Naive thymus-derived CD4-positive, alpha-beta T cell (primary cell): ENCODE measurements around the gene DICER1. TPM values are rescaled to one million over a fixed set of nuclear protein-coding genes. Genes with fewer than 3 reads are reported as not detected.

Source experiments
- ATAC-seq: fragments of 150-1000 bp; cut with Tn5 transposase; 2 replicates; pipeline ENCODE4 v1.10.0; 2021; ENCODE audit warnings: mild to moderate bottlenecking, moderate library complexity
- CTCF ChIA-PET: fragments of 350-600 bp; sonication (Branson Sonifier 250); formaldehyde crosslinking; loops from one replicate; lab custom pipeline; 2021; ENCODE audit warnings: antibody characterized with exemption; lab: Charles Lee
- POLR2A ChIA-PET: fragments of 350-600 bp; sonication (Branson Sonifier 250); formaldehyde crosslinking; loops from one replicate; lab custom pipeline; 2021; ENCODE audit warnings: antibody characterized with exemption, inconsistent platforms; lab: Charles Lee
- DNase-seq, 9 donors: peaks; one replicate each; pipeline versions ENCODE4 v3.0.0 to v3.0.0-alpha.2; 2020 to 2022; ENCODE audit warnings: mixed read lengths in 1 of 9
- H3K27ac ChIP-seq: one replicate; pipeline ENCODE4 v1.7.0; 2013; ENCODE audit warnings: mild to moderate bottlenecking, low read depth, low read length, moderate library complexity
- H3K27me3 ChIP-seq, 2 donors: one replicate each; pipeline ENCODE4 v1.7.0; 2013; ENCODE audit warnings: low read length in 2 of 2, mild to moderate bottlenecking in 2 of 2, moderate library complexity in 2 of 2; ENCODE audit not compliant: control insufficient read depth in 2 of 2, insufficient read depth in 2 of 2
- H3K36me3 ChIP-seq, 3 experiments: 1 replicate in 2 of 3; 2 replicates in 1 of 3; pipeline ENCODE4 v1.7.0; 2013; ENCODE audit warnings: low read length in 3 of 3, mild to moderate bottlenecking in 3 of 3, moderate library complexity in 1 of 3; ENCODE audit not compliant: insufficient read depth in 3 of 3, control insufficient read depth in 2 of 3
- H3K4me1 ChIP-seq, 2 donors: one replicate each; pipeline ENCODE4 v1.7.0; 2013; ENCODE audit warnings: low read length in 2 of 2, mild to moderate bottlenecking in 2 of 2, moderate library complexity in 1 of 2; ENCODE audit not compliant: control insufficient read depth in 2 of 2, insufficient read depth in 2 of 2
- H3K4me3 ChIP-seq: 2 replicates; pipeline ENCODE4 v1.7.0; 2013; ENCODE audit warnings: mild to moderate bottlenecking, low read length
- H3K9me3 ChIP-seq, 3 experiments: 1 replicate in 2 of 3; 2 replicates in 1 of 3; pipeline ENCODE4 v1.7.0; 2013; ENCODE audit warnings: low read length in 3 of 3; ENCODE audit not compliant: control insufficient read depth in 2 of 3
- H3K27ac Mint-ChIP-seq, 9 donors: one replicate each; pipeline ENCODE4 v1.8.0; 2020 to 2022; ENCODE audit warnings: mixed read lengths in 9 of 9, mild to moderate bottlenecking in 8 of 9, moderate library complexity in 5 of 9, inconsistent platforms in 2 of 9
- H3K27me3 Mint-ChIP-seq, 5 donors: one replicate each; pipeline ENCODE4 v1.8.0; 2021 to 2022; ENCODE audit warnings: mixed read lengths in 5 of 5, mild to moderate bottlenecking in 1 of 5
- H3K36me3 Mint-ChIP-seq, 5 donors: one replicate each; pipeline ENCODE4 v1.8.0; 2020 to 2022; ENCODE audit warnings: mixed read lengths in 5 of 5, mild to moderate bottlenecking in 3 of 5, inconsistent platforms in 1 of 5
- H3K4me1 Mint-ChIP-seq, 7 donors: one replicate each; pipeline ENCODE4 v1.8.0; 2020 to 2022; ENCODE audit warnings: mixed read lengths in 7 of 7, mild to moderate bottlenecking in 3 of 7, inconsistent platforms in 1 of 7
- H3K4me3 Mint-ChIP-seq, 10 donors: one replicate each; pipeline ENCODE4 v1.8.0; 2020 to 2022; ENCODE audit warnings: mild to moderate bottlenecking in 10 of 10, mixed read lengths in 10 of 10, moderate library complexity in 6 of 10, inconsistent platforms in 2 of 10
- H3K9me3 Mint-ChIP-seq, 11 donors: one replicate each; pipeline ENCODE4 v1.8.0; 2020 to 2022; ENCODE audit warnings: mixed read lengths in 11 of 11, mild to moderate bottlenecking in 4 of 11, inconsistent platforms in 1 of 11, moderate library complexity in 1 of 11
- intact Hi-C, 2 donors: fragments of 100-400 bp; cut with micrococcal nuclease; formaldehyde crosslinking; loops; one replicate each; pipeline ENCODE4 v1.15.1; 2023
- polyA plus RNA-seq, 2 donors: library from polyadenylated mRNA; unstranded; fragments of 300-500 nt; fragmentation: Illumina TruSeq; gene quantifications; one replicate each; pipeline ENCODE4 v1.2.3, GENCODE V29; 2021
- total RNA-seq, 6 experiments: library from RNA in 5 of 6; stranded (reverse) in 5 of 6; gene quantifications; 1 replicate in 5 of 6; 2 replicates in 1 of 6; pipeline ENCODE4 v1.2.3 and lab custom pipeline; 2021 to 2026

DICER1 gene
- total and polyA plus RNA-seq, 7 experiments from 2014 or later = 11.0 to 78.2 (median 62.6) TPM

DNA sequence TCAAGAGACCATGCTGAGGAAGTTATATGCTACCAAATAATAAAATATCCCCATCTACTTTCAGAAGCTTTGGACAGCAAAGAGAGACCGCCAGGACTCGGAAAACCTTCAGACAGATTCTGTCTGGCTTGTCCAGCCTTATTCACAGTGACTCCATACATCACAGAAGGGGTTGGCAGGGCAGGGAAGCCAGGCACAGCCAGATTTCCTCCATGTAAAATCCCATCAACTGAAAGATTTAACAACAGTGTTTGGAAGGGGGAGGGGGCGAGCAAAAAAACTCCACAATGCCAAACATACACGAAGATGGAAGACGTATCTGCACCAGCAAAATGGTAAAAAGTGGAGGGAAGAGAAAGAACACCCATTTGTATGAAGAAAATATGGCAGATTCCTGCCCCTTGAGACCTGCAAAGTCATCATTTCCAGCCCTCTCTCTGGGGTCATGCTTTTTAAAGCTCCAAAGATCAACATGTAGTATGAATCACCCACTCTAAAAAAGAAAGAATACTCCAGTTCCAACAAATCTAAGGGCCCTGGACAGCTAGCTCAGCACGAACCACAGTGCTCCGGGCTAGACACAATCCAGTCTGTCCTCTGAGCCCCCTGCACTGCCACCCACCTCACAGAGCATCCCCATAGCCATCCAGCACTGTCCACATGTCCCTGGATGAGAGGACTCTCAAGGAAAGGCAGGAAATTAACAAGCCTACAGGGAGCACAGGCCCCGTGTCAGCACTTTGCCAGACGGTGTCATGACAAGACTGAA lies 116.4 kb downstream of the DICER1 start:
- intact Hi-C loops = no loop called here
- CTCF ChIA-PET = no interaction called here
- Histone ChIP-seq H3K27ac (no peak overlapping the region), H3K4me3 (no peak overlapping the region), H3K36me3 (no peaks in the 10 kb centered on the region), H3K4me1 (no peaks in the 10 kb centered on the region), H3K9me3 (no peaks in the 10 kb centered on the region), H3K27me3 (no peaks in the 10 kb centered on the region)
- H3K27me3 Mint-ChIP-seq = peaks cover 0 to 44% (median 18%) of the 10 kb centered on the region in 5 donors
- no peak overlapping the region for H3K4me3 Mint-ChIP-seq
- no peak overlapping the region for H3K27ac Mint-ChIP-seq
- DNase-seq (peak in 1 of 9 donors; percentile 15), ATAC-seq (no peak)
- no peaks in the 10 kb centered on the region for H3K36me3 Mint-ChIP-seq
- H3K9me3 Mint-ChIP-seq = peaks cover 0 to 2% (median 0%) of the 10 kb centered on the region in 11 donors
- no peaks in the 10 kb centered on the region for H3K4me1 Mint-ChIP-seq
- POLR2A ChIA-PET = no interaction called here

DNA sequence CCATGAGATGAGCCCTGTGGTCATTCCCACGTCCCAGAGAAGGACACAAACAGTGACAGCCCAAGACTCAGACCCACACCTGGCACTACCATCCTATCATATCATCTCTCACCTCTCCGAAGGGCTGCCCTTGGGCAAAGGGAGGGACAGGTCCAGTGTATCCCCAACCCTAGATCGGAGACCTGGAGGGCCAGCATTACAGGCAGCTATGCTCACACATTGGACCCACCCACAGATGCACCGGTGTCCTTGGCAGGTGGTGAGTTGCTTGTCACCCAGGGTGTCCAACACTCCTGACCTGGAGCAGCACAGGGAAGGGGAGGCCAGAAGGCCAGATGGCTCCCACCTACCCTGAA lies 117.4 kb downstream of the DICER1 start:
- peaks cover 0 to 53% (median 21%) of the 10 kb centered on the region in 5 donors for H3K27me3 Mint-ChIP-seq
- no peak overlapping the region for H3K4me3 Mint-ChIP-seq
- Histone ChIP-seq H3K36me3 (no peaks in the 10 kb centered on the region), H3K27ac (no peak overlapping the region), H3K4me3 (no peak overlapping the region), H3K27me3 (no peaks in the 10 kb centered on the region), H3K9me3 (no peaks in the 10 kb centered on the region), H3K4me1 (no peaks in the 10 kb centered on the region)
- ATAC-seq (no peak), DNase-seq (peak in 1 of 9 donors; percentile 4)
- no peak overlapping the region for H3K27ac Mint-ChIP-seq
- peaks cover 0 to 2% (median 0%) of the 10 kb centered on the region in 11 donors for H3K9me3 Mint-ChIP-seq
- POLR2A ChIA-PET = no interaction called here
- H3K36me3 Mint-ChIP-seq = no peaks in the 10 kb centered on the region
- intact Hi-C loops = no loop called here
- CTCF ChIA-PET = no interaction called here
- no peaks in the 10 kb centered on the region for H3K4me1 Mint-ChIP-seq

DNA sequence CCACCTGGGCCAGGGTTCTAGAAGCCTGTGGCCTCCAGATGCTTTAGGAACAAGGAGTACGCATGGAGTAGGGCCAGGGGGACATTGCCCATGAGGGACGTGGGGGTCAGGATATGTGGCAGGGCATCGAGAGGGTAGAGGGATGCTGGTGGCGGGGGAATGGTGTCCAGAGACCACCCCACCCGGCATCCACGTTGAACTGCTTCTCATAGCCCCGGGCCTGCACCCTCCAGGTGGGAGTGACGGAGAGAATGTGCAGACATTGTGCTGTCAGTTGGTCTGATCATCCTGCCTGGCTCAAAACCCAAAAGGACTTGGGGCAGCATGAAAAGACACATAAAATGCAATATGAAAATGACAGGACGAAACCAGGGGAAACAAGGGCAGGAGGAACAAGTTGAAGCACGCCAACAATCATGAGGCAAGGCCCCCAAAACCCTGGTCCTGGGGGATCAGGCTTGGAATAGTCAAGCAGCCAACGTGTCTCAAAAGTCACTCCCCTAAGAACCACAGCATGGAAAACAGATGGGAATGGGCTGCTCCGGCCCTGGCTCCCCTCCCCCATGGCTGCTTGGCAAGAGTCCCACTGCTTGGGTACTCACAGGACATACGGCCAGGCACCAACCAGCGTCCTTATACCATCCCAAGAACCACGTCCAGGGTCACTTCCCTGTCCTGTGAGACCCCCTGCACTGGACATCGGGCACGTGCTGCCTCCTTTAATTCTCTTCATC lies 117.9 kb downstream of the DICER1 start:
- H3K4me1 ChIP-seq = no peaks in the 10 kb centered on the region
- H3K27me3 Mint-ChIP-seq = peaks cover 0 to 58% (median 24%) of the 10 kb centered on the region in 5 donors
- no peaks in the 10 kb centered on the region for H3K27me3 ChIP-seq
- ChIA-PET CTCF (no interaction called here), POLR2A (no interaction called here)
- no peaks in the 10 kb centered on the region for H3K36me3 ChIP-seq
- no peak overlapping the region for H3K4me3 ChIP-seq
- no peak overlapping the region for H3K4me3 Mint-ChIP-seq
- H3K9me3 ChIP-seq = no peaks in the 10 kb centered on the region
- no peaks in the 10 kb centered on the region for H3K4me1 Mint-ChIP-seq
- H3K9me3 Mint-ChIP-seq = peaks cover 0 to 2% (median 0%) of the 10 kb centered on the region in 11 donors
- H3K36me3 Mint-ChIP-seq = no peaks in the 10 kb centered on the region
- DNase-seq (no peak), ATAC-seq (no peak)
- intact Hi-C loops = no loop called here
- H3K27ac ChIP-seq = no peak overlapping the region
- H3K27ac Mint-ChIP-seq = no peak overlapping the region

DNA sequence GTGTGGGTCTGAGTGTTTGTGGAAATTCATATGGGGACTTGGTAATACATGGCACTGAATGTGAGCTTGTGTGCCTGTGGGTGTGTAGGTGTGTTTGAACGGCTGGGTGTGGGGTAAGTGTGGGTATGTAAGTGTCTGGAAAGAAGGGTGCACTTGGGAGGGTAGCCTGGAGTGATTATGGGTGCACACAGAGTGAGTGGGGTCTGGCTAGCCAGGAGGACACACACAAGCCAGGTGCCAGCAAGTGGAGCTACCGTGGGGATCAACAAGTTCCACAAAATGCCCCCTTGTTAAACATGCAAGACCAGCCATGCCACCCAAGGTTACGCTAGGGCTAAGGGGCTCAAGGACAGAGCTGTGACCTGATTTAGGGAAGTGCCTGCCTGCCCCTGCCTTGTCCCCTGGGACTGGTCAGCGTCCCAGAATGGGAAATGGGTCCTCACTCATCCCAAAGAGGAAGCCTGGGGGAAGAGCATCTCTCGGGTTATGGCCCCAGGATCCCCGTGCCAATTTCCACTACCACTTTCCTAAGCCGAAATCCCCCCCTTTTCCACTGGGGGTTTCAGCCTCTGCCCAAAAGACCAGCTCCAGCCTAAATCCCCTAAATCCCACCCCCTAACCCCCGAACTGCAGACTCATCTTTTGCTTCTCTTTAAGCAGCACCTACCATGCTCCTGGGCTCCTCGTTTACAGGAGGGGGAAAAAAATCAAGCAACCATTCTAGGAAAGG lies 118.6 kb downstream of the DICER1 start:
- no peak overlapping the region for H3K27ac Mint-ChIP-seq
- ChIA-PET CTCF (no interaction called here), POLR2A (no interaction called here)
- Histone ChIP-seq H3K27ac (no peak overlapping the region), H3K4me3 (no peak overlapping the region), H3K9me3 (no peaks in the 10 kb centered on the region), H3K27me3 (no peaks in the 10 kb centered on the region), H3K4me1 (no peaks in the 10 kb centered on the region), H3K36me3 (no peaks in the 10 kb centered on the region)
- peaks cover 0 to 7% (median 0%) of the 10 kb centered on the region in 11 donors for H3K9me3 Mint-ChIP-seq
- no peaks in the 10 kb centered on the region for H3K4me1 Mint-ChIP-seq
- no peaks in the 10 kb centered on the region for H3K36me3 Mint-ChIP-seq
- ATAC-seq = no peak
- intact Hi-C loops = no loop called here
- peaks cover 4 to 55% (median 26%) of the 10 kb centered on the region in 5 donors for H3K27me3 Mint-ChIP-seq
- H3K4me3 Mint-ChIP-seq = no peak overlapping the region
- peak in 1 of 9 donors; percentile 11 for DNase-seq

DNA sequence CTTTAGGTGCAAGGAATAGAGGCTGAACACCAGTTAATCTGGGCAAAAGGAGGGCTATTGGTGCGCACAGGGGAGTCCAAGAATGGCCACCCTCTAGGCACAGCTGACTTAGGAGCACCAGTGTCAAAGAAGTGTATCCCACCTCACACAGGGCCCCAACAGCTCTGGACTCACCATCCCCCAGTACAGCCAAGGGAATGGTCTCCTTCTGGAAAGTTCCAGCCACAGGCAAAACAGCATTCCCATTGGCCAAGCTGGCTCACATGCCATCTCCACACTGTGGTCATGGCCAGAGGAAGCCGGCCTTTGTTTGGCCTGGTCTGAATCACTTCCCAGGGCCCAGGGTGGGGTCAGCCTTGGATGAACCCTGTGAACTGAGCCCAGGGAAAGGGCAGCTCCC lies 120.1 kb downstream of the DICER1 start:
- H3K36me3 ChIP-seq = no peaks in the 10 kb centered on the region
- Mint-ChIP-seq H3K27ac (no peak overlapping the region), H3K4me1 (no peaks in the 10 kb centered on the region), H3K9me3 (peaks cover 0 to 16% (median 4%) of the 10 kb centered on the region in 11 donors), H3K27me3 (peaks cover 5 to 50% (median 23%) of the 10 kb centered on the region in 5 donors), H3K4me3 (no peak overlapping the region), H3K36me3 (no peaks in the 10 kb centered on the region)
- H3K9me3 ChIP-seq = no peaks in the 10 kb centered on the region
- H3K27ac ChIP-seq = no peak overlapping the region
- CTCF ChIA-PET = no interaction called here
- no peaks in the 10 kb centered on the region for H3K4me1 ChIP-seq
- no peaks in the 10 kb centered on the region for H3K27me3 ChIP-seq
- intact Hi-C loops = no loop called here
- ATAC-seq = no peak
- POLR2A ChIA-PET = no interaction called here
- peak in 1 of 9 donors; percentile 8 for DNase-seq
- no peak overlapping the region for H3K4me3 ChIP-seq
